ENCODE data around the gene RTN1.

The RTN1 gene

DNA sequence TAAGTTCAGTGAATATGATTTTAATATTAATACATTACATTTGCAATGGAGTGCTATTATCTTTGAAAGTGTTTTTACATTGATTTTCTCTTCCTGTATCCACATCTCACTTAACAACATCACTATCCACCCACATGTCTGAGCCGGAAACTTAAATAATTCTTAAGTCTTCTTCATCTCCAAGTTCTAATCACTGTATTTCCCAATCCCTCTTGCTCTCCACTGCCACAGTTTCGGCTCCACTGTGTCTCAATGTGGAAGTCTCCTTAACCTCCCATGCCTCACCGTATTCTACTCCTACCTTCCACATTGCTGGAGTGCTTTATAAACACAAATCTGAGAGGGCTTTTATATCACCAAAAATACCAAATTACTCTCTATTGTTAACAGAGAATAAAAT is 25.3 kb downstream of the RTN1 start:
- no peak for DNase-seq (ENCODE audit: low read depth)
- H3K4me3 ChIP-seq (ENCODE audit: control insufficient read depth, low read depth, low read length): no peak overlapping the region
- TF ChIP-seq, protein P1, sequence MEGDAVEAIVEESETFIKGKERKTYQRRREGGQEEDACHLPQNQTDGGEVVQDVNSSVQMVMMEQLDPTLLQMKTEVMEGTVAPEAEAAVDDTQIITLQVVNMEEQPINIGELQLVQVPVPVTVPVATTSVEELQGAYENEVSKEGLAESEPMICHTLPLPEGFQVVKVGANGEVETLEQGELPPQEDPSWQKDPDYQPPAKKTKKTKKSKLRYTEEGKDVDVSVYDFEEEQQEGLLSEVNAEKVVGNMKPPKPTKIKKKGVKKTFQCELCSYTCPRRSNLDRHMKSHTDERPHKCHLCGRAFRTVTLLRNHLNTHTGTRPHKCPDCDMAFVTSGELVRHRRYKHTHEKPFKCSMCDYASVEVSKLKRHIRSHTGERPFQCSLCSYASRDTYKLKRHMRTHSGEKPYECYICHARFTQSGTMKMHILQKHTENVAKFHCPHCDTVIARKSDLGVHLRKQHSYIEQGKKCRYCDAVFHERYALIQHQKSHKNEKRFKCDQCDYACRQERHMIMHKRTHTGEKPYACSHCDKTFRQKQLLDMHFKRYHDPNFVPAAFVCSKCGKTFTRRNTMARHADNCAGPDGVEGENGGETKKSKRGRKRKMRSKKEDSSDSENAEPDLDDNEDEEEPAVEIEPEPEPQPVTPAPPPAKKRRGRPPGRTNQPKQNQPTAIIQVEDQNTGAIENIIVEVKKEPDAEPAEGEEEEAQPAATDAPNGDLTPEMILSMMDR (IDR thresholded peaks at IDR 0.05; ENCODE audit: control insufficient read depth, insufficient read depth, low read depth, low read length, missing control alignments): no peak

DNA sequence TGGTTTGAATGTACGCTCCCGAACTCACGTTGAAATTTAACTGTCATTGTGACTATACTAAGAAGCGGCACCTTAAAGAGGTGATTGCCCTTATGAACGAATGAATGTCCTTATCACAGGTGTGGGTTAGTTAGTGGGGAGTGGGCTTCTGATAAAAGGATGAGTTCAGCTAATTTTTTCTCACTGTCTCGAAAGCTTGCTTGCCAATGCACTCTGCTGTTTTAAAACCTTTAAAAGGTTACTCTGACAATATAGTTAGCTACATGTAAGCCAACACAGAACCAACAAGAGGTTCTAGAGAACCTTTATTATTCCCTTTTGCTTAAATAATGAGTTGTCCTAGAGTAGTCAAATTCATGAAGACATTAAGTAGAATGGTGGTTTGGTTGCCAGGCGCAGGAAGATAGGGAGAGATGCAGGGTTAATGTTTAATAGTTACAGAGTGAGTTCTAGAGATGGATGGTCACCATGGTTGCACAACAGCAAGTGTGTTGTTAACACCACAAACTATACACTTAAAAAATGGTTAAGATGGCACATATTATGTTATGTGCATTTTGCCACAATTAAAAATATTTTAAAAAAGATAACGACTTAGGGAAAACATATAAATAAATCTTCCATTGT is 26.3 kb downstream of the RTN1 start:
- TF ChIP-seq, protein P1 (IDR thresholded peaks at IDR 0.05; ENCODE audit: control insufficient read depth, insufficient read depth, low read depth, low read length, missing control alignments): no peak
- no peak overlapping the region for H3K4me3 ChIP-seq (ENCODE audit: control insufficient read depth, low read depth, low read length)
- no peak for DNase-seq (ENCODE audit: low read depth)

DNA sequence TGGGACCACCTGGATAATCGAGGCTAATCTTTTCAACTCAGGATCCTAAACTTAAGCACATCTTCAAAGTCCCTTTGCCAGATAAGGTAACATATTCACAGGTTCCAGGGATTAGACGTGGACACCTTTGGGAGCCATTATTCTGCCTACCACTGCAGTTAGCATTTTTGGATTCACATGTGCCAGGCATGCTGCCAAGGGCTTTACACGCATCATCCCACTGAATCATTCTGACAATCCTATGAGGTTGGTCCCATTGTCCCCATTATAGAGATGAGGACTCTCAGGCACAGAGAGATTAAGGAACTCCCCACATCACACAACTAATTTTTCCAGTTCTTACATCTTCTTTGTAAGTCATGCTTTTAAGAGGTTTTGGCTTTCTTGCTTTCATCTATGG is 34.5 kb downstream of the RTN1 start:
- TF ChIP-seq, protein P1 (IDR thresholded peaks at IDR 0.05; ENCODE audit: control insufficient read depth, insufficient read depth, low read depth, low read length, missing control alignments): no peak
- H3K4me3 ChIP-seq (ENCODE audit: control insufficient read depth, low read depth, low read length): no peak overlapping the region
- no peak for DNase-seq (ENCODE audit: low read depth)

DNA sequence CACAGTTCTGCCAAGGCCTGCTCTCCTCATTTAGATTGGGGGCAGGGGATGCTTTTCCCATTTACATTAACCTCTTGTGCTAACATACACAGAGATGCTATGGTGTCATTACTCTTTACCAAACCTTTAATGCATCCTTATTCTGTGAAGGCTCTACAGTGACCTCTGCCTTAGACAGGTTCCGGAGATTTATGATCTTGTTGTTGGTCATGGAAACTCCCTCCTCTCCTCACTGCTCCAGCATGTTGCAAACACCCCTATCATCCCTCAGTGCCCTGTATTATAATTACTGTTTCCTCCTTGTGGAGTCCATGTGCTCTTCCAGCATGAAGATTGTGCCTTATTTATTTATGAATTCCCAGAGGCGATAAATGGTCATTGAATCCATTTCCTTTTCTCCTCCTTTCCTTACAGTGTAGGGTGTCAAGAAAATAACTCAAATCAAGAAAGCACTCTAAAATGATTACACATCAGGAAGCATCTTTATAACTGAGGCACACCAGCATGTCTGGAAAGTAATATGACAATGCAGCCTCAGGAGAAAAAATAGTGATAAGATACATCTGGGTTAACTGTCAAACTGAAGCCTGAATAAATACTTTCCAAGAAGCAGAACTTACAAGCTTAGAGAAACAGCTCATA is 37.8 kb downstream of the RTN1 start:
- DNase-seq (ENCODE audit: low read depth): no peak
- H3K4me3 ChIP-seq (ENCODE audit: control insufficient read depth, low read depth, low read length): no peak overlapping the region
- TF ChIP-seq, protein P1 (IDR thresholded peaks at IDR 0.05; ENCODE audit: control insufficient read depth, insufficient read depth, low read depth, low read length, missing control alignments): no peak

DNA sequence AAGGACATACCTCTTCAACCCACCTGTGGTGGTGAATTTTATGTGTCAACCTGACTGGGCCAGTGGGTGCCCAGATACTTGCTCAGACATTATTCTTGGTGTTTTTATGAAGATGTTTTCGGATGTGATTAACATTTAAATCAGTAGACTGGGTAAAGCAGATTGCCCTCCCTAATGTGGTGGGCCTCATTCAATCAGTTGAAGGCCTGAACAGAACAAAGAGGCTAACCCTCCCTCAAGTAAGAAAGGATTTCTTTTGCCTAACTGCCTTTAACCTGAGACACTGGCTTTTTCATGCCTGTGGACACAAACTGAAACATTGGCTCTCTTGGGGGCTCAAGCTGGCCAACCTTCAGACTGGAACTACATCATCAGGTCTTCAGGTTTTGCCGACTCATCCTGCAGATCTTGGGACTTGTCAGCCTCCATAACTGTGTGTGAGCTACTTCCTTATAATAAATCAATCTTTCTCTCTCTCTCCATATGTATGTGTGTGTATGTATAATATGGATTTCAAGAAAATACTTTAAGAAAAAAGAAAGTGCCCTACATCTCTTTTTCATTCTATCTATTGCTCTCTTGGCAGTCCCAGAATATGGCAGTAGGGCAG is 39.4 kb downstream of the RTN1 start:
- no peak overlapping the region for H3K4me3 ChIP-seq (ENCODE audit: control insufficient read depth, low read depth, low read length)
- DNase-seq (ENCODE audit: low read depth): no peak
- TF ChIP-seq, protein P1 (IDR thresholded peaks at IDR 0.05; ENCODE audit: control insufficient read depth, insufficient read depth, low read depth, low read length, missing control alignments): no peak

DNA sequence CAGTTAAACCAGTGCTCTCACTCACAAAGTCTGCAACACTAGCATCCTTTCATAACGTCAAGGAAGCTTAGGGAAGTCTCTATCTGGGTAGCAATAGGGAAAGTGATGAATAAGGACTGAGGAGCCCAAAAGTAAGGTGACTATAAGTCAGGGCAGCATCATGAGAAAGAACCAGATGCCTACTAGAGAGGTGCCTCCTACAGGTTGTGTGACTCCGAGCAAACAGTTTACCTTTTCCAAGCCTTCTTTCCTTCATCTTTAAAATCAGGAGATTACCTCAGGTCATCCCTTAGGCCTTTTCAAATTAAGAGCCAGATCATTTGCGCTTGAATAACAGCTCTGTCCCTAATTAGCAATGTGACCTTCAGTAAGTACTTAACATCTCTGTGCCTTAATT is 40.2 kb downstream of the RTN1 start:
- DNase-seq (ENCODE audit: low read depth): no peak
- TF ChIP-seq, protein P1 (IDR thresholded peaks at IDR 0.05; ENCODE audit: control insufficient read depth, insufficient read depth, low read depth, low read length, missing control alignments): no peak
- no peak overlapping the region for H3K4me3 ChIP-seq (ENCODE audit: control insufficient read depth, low read depth, low read length)
